Measurements from ENCODE around the gene NUBP1. TPM values are rescaled to one million over a fixed set of nuclear protein-coding genes. Genes with fewer than 3 reads are reported as not detected.

Gene NUBP1
- polyA plus RNA-seq, 1 donor (not counting 4 experiments of a cell fraction or from before 2014, with no cell fraction given) = 22.2 TPM

GRCh38 chr16:10753670-10754069 lies 10.0 kb downstream of the NUBP1 start:
- H3K9ac ChIP-seq (ENCODE audit: control insufficient read depth, extremely low read depth, insufficient read depth, low read length) = no peak overlapping the region
- FAIRE-seq (no peak), DNase-seq (ENCODE audit: low read depth, low spot score) (no peak)
- no peak overlapping the region for H3K4me3 ChIP-seq (ENCODE audit: control insufficient read depth in 2 of 3, extremely low read depth in 1 of 3, insufficient read depth in 2 of 3, low read depth in 1 of 3, low read length in 3 of 3)
- dilution Hi-C loops (cut with MboI; ENCODE audit: extremely low pct_ligation_motif_present, low sequenced_read_pairs) = no loop called here
- H3K27ac ChIP-seq (ENCODE audit: control insufficient read depth, insufficient read depth, low read length) = no peak overlapping the region
- H3K79me2 ChIP-seq (ENCODE audit: control insufficient read depth, insufficient read depth, low read length) = no peaks in the 10 kb centered on the region
- peaks cover 5% of the 10 kb centered on the region in 2 experiments for H3K36me3 ChIP-seq (ENCODE audit: control insufficient read depth in 2 of 2, extremely low read depth in 1 of 2, insufficient read depth in 2 of 2, low read length in 2 of 2)
- TF ChIP-seq EZH2 (IDR thresholded peaks at IDR 0.05; ENCODE audit: low read length) = no peak
- TF ChIP-seq CTCF (optimal IDR thresholded peaks at IDR 0.05 in 1 of 3, IDR thresholded peaks at IDR 0.05 in 1 of 3, conservative IDR thresholded peaks at IDR 0.05 in 1 of 3; ENCODE audit: extremely low read depth in 1 of 3, insufficient read depth in 2 of 3, low read length in 3 of 3) = no peak
- H2AFZ ChIP-seq (ENCODE audit: control insufficient read depth, low read length) = no peak overlapping the region
- H3K27me3 ChIP-seq (ENCODE audit: control insufficient read depth, extremely low read depth, insufficient read depth, low read length) = no peaks in the 10 kb centered on the region
- H3K4me2 ChIP-seq (ENCODE audit: control insufficient read depth, extremely low read depth, insufficient read depth, low read depth, low read length) = no peak overlapping the region
- H3K4me1 ChIP-seq (ENCODE audit: control insufficient read depth, extremely low read depth, insufficient read depth, low read length) = peaks cover 3% of the 10 kb centered on the region
- H4K20me1 ChIP-seq (ENCODE audit: control insufficient read depth, extremely low read depth, insufficient read depth, low read length) = no peaks in the 10 kb centered on the region
- H3K9me3 ChIP-seq (ENCODE audit: control insufficient read depth, low read depth, low read length) = no peaks in the 10 kb centered on the region
- peaks cover 2% of the 10 kb centered on the region for H3K9me1 ChIP-seq (ENCODE audit: control insufficient read depth, extremely low read depth, insufficient read depth, low read length)

DNA sequence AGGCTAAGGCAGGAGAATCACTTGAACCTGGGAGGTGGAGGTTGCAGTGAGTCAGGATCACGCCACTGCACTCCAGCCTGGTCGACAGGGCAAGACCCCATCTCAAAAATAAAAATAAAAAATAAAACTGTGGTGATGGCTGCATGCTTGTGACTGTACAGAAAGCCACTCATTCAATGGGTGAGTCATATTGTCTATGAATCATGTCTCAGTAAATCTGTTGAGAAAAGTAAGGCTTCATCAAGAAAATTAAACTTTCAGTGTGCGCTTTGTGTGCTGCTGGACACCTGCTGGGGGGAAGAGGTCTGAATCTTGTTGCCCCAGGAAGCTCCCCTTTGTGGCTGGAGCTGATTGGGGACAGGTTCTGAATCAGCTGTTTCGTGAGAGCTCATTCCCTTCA lies 11.3 kb downstream of the NUBP1 start:
- Histone ChIP-seq H3K4me1 (ENCODE audit: control insufficient read depth, extremely low read depth, insufficient read depth, low read length) (peaks cover 3% of the 10 kb centered on the region), H2AFZ (ENCODE audit: control insufficient read depth, low read length) (no peak overlapping the region), H3K9me1 (ENCODE audit: control insufficient read depth, extremely low read depth, insufficient read depth, low read length) (peaks cover 2% of the 10 kb centered on the region), H3K9me3 (ENCODE audit: control insufficient read depth, low read depth, low read length) (no peaks in the 10 kb centered on the region), H3K79me2 (ENCODE audit: control insufficient read depth, insufficient read depth, low read length) (no peaks in the 10 kb centered on the region), H3K4me3 (ENCODE audit: control insufficient read depth in 2 of 3, extremely low read depth in 1 of 3, insufficient read depth in 2 of 3, low read depth in 1 of 3, low read length in 3 of 3) (no peak overlapping the region), H3K4me2 (ENCODE audit: control insufficient read depth, extremely low read depth, insufficient read depth, low read depth, low read length) (no peak overlapping the region), H3K36me3 (ENCODE audit: control insufficient read depth in 2 of 2, extremely low read depth in 1 of 2, insufficient read depth in 2 of 2, low read length in 2 of 2) (peaks cover 5% of the 10 kb centered on the region in 2 experiments), H3K27me3 (ENCODE audit: control insufficient read depth, extremely low read depth, insufficient read depth, low read length) (no peaks in the 10 kb centered on the region), H3K9ac (ENCODE audit: control insufficient read depth, extremely low read depth, insufficient read depth, low read length) (no peak overlapping the region), H4K20me1 (ENCODE audit: control insufficient read depth, extremely low read depth, insufficient read depth, low read length) (no peaks in the 10 kb centered on the region), H3K27ac (ENCODE audit: control insufficient read depth, insufficient read depth, low read length) (no peak overlapping the region)
- TF ChIP-seq CTCF (optimal IDR thresholded peaks at IDR 0.05 in 1 of 3, IDR thresholded peaks at IDR 0.05 in 1 of 3, conservative IDR thresholded peaks at IDR 0.05 in 1 of 3; ENCODE audit: extremely low read depth in 1 of 3, insufficient read depth in 2 of 3, low read length in 3 of 3) (no peak), EZH2 (IDR thresholded peaks at IDR 0.05; ENCODE audit: low read length) (no peak)
- FAIRE-seq (no peak), DNase-seq (ENCODE audit: low read depth, low spot score) (no peak)
- dilution Hi-C loops (cut with MboI; ENCODE audit: extremely low pct_ligation_motif_present, low sequenced_read_pairs) = no loop called here
